ENCODE measurements around the gene FADS1.

Gene FADS1

DNA sequence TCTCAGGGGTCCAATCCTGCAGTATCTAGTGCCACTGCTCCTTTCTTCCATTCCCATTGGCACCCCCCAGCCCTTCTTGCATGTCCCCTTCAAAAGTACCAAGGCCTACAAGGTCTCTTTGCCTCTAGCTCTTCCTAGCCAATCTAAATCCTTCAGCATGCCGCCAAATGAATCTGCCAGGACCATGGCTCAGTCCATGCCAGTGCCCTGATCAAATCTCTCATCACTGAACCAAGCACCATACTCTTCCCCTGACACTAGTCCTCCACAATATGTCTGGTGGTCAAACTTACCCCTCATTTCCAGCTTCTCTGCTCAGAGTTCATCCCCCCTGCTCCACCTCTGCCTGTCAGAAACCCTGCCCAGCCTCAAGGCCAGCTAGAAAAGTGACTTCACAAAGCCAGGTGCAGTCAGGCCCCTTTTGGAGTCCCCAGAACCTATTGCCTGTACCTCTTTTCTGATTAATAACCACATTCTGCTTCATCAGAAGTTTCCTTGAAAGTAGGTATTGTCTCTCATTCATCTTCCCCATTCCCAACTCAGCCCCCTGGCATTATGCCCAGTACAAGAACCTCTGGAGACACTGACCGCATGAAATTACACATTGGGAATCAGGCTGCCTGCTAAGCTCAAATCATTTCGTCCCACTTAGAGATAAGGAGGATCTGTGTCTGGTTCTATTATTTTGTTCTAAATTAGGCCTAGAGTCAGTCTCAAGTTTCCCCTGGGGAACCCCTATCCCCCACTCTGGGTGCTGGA, 12.7 kb downstream of the FADS1 start:
- Histone ChIP-seq H3K4me3 (replicated peaks; ENCODE audit: insufficient read depth, low read length) (no peak overlapping the region), H3K27ac (replicated peaks) (no peak overlapping the region), H3K27me3 (ENCODE audit: insufficient read depth, poor library complexity, severe bottlenecking) (no peaks in the 10 kb centered on the region)
- DNase-seq (ENCODE audit: low read depth in 1 of 2, low spot score in 1 of 2): no peak
- no peak for TF ChIP-seq POLR2AphosphoS5 (IDR thresholded peaks at IDR 0.05; ENCODE audit: low read depth)
- TF ChIP-seq SPI1 (IDR thresholded peaks at IDR 0.05; ENCODE audit: borderline replicate concordance, low read depth): no peak
- TF ChIP-seq GABPA (IDR thresholded peaks at IDR 0.05; ENCODE audit: low read depth): no peak
- TF ChIP-seq, protein P1, sequence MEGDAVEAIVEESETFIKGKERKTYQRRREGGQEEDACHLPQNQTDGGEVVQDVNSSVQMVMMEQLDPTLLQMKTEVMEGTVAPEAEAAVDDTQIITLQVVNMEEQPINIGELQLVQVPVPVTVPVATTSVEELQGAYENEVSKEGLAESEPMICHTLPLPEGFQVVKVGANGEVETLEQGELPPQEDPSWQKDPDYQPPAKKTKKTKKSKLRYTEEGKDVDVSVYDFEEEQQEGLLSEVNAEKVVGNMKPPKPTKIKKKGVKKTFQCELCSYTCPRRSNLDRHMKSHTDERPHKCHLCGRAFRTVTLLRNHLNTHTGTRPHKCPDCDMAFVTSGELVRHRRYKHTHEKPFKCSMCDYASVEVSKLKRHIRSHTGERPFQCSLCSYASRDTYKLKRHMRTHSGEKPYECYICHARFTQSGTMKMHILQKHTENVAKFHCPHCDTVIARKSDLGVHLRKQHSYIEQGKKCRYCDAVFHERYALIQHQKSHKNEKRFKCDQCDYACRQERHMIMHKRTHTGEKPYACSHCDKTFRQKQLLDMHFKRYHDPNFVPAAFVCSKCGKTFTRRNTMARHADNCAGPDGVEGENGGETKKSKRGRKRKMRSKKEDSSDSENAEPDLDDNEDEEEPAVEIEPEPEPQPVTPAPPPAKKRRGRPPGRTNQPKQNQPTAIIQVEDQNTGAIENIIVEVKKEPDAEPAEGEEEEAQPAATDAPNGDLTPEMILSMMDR (IDR thresholded peaks at IDR 0.05; ENCODE audit: insufficient read depth, low read length): no peak
- TF ChIP-seq, protein P2, sequence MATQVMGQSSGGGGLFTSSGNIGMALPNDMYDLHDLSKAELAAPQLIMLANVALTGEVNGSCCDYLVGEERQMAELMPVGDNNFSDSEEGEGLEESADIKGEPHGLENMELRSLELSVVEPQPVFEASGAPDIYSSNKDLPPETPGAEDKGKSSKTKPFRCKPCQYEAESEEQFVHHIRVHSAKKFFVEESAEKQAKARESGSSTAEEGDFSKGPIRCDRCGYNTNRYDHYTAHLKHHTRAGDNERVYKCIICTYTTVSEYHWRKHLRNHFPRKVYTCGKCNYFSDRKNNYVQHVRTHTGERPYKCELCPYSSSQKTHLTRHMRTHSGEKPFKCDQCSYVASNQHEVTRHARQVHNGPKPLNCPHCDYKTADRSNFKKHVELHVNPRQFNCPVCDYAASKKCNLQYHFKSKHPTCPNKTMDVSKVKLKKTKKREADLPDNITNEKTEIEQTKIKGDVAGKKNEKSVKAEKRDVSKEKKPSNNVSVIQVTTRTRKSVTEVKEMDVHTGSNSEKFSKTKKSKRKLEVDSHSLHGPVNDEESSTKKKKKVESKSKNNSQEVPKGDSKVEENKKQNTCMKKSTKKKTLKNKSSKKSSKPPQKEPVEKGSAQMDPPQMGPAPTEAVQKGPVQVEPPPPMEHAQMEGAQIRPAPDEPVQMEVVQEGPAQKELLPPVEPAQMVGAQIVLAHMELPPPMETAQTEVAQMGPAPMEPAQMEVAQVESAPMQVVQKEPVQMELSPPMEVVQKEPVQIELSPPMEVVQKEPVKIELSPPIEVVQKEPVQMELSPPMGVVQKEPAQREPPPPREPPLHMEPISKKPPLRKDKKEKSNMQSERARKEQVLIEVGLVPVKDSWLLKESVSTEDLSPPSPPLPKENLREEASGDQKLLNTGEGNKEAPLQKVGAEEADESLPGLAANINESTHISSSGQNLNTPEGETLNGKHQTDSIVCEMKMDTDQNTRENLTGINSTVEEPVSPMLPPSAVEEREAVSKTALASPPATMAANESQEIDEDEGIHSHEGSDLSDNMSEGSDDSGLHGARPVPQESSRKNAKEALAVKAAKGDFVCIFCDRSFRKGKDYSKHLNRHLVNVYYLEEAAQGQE (IDR thresholded peaks at IDR 0.05; ENCODE audit: insufficient replicate concordance, low read depth): no peak

DNA sequence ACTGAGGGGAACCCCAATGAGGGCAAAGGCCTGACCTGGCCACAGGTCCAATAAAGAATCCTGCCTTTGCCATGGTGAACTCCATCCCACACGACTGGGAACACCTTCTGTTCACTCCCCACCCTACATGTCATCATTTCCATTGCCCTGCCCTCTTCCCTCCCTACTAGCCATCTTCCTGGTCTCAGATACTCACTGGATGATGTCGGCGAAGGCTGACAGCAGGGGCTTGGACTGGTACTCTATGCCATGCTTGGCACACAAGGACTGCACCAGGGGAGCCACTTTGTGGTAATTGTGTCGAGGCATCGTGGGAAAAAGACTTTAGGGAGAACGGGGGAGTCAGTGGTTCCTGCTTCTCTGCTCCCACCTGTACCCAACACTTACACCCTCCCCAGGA, 14.2 kb downstream of the FADS1 start:
- TF ChIP-seq, protein P1 (IDR thresholded peaks at IDR 0.05; ENCODE audit: insufficient read depth, low read length): no peak
- TF ChIP-seq POLR2AphosphoS5 (IDR thresholded peaks at IDR 0.05; ENCODE audit: low read depth): no peak
- no peak for TF ChIP-seq SPI1 (IDR thresholded peaks at IDR 0.05; ENCODE audit: borderline replicate concordance, low read depth)
- no peak for TF ChIP-seq GABPA (IDR thresholded peaks at IDR 0.05; ENCODE audit: low read depth)
- TF ChIP-seq, protein P2 (IDR thresholded peaks at IDR 0.05; ENCODE audit: insufficient replicate concordance, low read depth): no peak
- Histone ChIP-seq H3K4me3 (replicated peaks; ENCODE audit: insufficient read depth, low read length) (no peak overlapping the region), H3K27me3 (ENCODE audit: insufficient read depth, poor library complexity, severe bottlenecking) (no peaks in the 10 kb centered on the region), H3K27ac (replicated peaks) (no peak overlapping the region)
- no peak for DNase-seq (ENCODE audit: low read depth in 1 of 2, low spot score in 1 of 2)

DNA sequence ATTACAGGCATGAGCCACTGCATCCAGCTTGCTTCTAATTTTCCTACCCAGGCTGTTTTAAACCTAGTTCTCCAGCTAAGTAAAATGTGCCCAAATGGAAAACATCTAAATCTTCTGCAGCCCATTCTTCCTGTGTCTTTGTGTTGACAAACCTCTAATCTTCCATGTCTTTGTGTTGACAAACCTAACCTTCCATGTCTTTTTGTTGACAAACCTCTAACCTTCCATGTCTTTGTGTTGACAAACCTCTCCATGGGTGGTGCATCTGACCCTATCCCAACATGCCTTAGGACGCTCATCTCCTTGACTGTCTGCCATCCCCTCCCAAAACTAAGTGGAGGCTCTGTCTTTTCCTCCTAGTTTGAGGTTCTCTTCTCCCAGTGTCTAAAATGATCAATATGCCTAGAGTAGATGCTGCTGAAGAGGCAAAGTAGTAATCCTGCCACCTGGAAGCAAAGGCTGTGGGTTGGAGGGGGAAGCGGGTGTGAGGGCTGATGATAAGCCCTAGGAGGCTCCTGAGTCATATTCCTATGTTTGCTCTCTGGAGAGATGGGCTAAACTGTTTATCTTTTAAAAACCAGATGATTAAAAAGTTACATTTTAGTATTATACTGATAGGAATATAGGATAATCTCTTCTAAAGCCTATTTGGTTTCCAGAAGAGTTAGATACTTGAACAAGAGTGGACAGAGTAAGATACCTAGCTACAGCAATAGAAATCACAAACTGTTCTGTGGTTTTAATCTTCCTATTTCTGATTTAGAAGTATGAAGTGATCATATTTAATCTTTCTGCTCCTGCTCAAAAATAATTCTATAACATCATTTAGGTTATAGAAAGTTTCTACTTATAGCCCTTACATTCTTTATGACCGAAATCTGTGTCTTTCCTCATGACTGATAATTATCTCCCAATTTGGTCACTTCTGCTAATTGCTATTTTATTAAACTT, 16.2 kb downstream of the FADS1 start:
- Histone ChIP-seq H3K27me3 (ENCODE audit: insufficient read depth, poor library complexity, severe bottlenecking) (no peaks in the 10 kb centered on the region), H3K27ac (replicated peaks) (no peak overlapping the region), H3K4me3 (replicated peaks; ENCODE audit: insufficient read depth, low read length) (no peak overlapping the region)
- TF ChIP-seq, protein P2 (IDR thresholded peaks at IDR 0.05; ENCODE audit: insufficient replicate concordance, low read depth): no peak
- no peak for TF ChIP-seq POLR2AphosphoS5 (IDR thresholded peaks at IDR 0.05; ENCODE audit: low read depth)
- no peak for TF ChIP-seq SPI1 (IDR thresholded peaks at IDR 0.05; ENCODE audit: borderline replicate concordance, low read depth)
- TF ChIP-seq, protein P1 (IDR thresholded peaks at IDR 0.05; ENCODE audit: insufficient read depth, low read length): no peak
- TF ChIP-seq GABPA (IDR thresholded peaks at IDR 0.05; ENCODE audit: low read depth): no peak
- DNase-seq (ENCODE audit: low read depth in 1 of 2, low spot score in 1 of 2): no peak

All from HL-60 (cell line).